DOHH2 (cell line): ENCODE data around the gene NPIPA5.
"Not testable (repeated sequence)": the region's sequence is repeated elsewhere in the genome, so short reads cannot be mapped to it uniquely, and the experiment has no call there.

ENCODE experiments used
- H3F3A ChIP-seq: fragments of 200-600 bp; sonication (generic), shearing (Covaris generic); 2 replicates; pipeline ENCODE4 v1.6.0; 2016; ENCODE audit warnings: antibody characterized with exemption, mild to moderate bottlenecking; ENCODE audit not compliant: control insufficient read depth, insufficient read depth
- H3K27ac ChIP-seq: fragments of 200-600 bp; sonication (generic); 2 replicates; pipeline ENCODE4 v1.5.1; 2014; ENCODE audit warnings: low read depth, mild to moderate bottlenecking, low read length, moderate library complexity
- H3K27me3 ChIP-seq: fragments of 200-600 bp; sonication (generic); 2 replicates; pipeline ENCODE4 v1.6.1; 2014; ENCODE audit warnings: mild to moderate bottlenecking, low read length, mixed read lengths; ENCODE audit not compliant: control insufficient read depth
- H3K36me3 ChIP-seq: fragments of 200-600 bp; sonication (generic); 2 replicates; pipeline ENCODE4 v1.6.1; 2014; ENCODE audit warnings: mild to moderate bottlenecking, low read length, moderate library complexity, mixed read lengths; ENCODE audit not compliant: control insufficient read depth
- H3K4me1 ChIP-seq: fragments of 200-600 bp; sonication (generic); 2 replicates; pipeline ENCODE4 v1.6.1; 2014; ENCODE audit warnings: mild to moderate bottlenecking, low read length, mixed read lengths; ENCODE audit not compliant: control insufficient read depth
- H3K4me2 ChIP-seq: fragments of 200-600 bp; sonication (generic); 2 replicates; pipeline ENCODE4 v1.6.0; 2014; ENCODE audit warnings: mild to moderate bottlenecking, low read length, moderate library complexity
- H3K4me3 ChIP-seq: fragments of 200-600 bp; sonication (generic); 2 replicates; pipeline ENCODE4 v1.5.1; 2014; ENCODE audit warnings: mild to moderate bottlenecking, low read length, mixed read lengths
- H3K79me2 ChIP-seq: fragments of 200-600 bp; sonication (generic); 2 replicates; pipeline ENCODE4 v1.6.1; 2014; ENCODE audit warnings: mild to moderate bottlenecking, low read length, mixed read lengths; ENCODE audit not compliant: control insufficient read depth
- H3K9me2 ChIP-seq: fragments of 200-600 bp; sonication (generic); replicated peaks from 2 replicates; pipeline ENCODE4 v1.6.1; 2014; ENCODE audit warnings: mild to moderate bottlenecking, low read length, mixed read lengths; ENCODE audit not compliant: control insufficient read depth
- H3K9me3 ChIP-seq: fragments of 200-600 bp; sonication (generic); 2 replicates; pipeline ENCODE4 v1.6.1; 2014; ENCODE audit warnings: antibody characterized with exemption, low read length, mixed read lengths; ENCODE audit not compliant: control insufficient read depth, insufficient read depth
- H4K20me1 ChIP-seq: fragments of 200-600 bp; sonication (generic); 2 replicates; pipeline ENCODE4 v1.6.0; 2014; ENCODE audit warnings: low read depth, mild to moderate bottlenecking, antibody characterized with exemption, low read length, moderate library complexity; ENCODE audit not compliant: control insufficient read depth, insufficient read depth

Gene NPIPA5

DNA sequence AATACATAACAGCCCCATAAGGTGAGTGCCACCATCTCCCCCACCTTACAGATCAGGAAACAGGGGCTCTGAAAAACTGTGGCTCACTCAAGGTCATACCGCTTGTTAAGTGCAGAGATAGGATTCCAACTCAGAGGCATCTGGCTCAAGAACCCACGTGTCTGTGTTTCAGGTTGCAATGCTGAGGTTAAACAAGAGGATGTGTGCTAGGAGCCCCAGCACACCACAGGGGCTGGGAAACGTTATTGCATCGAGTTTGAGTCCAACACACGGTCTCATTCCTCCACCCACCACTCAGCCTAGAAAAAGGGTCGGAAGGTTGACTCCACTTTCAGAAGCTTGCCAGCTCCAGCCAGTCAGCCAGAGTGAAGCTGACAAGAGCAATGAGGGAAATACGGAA, 29.4 kb downstream of the NPIPA5 start:
- H3K9me3 ChIP-seq, H3K4me1 ChIP-seq, H3K4me3 ChIP-seq, H3K9me2 ChIP-seq, H3K27ac ChIP-seq, H3K4me2 ChIP-seq, H3K79me2 ChIP-seq, H3K27me3 ChIP-seq, H3F3A ChIP-seq, H3K36me3 ChIP-seq, H4K20me1 ChIP-seq: not testable (repeated sequence)

DNA sequence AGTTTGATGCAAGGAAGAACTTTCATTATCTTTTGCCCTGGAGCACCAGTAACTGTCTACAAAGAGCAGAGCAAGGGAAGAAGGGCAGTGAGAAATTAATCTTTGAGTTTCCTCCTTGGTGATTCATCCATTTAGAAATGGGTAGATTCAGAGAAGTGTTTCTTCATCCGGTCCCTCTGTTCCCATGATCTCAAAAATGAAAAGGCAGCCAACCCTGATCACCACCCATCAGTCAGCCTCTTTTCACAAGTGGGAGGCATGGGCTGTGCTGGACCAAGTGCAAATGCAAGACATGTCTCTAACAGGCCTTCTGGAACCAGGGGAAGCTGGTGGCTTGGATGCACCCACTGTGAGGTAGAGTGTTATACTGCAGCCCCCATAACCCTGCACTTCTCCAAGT, 35.8 kb downstream of the NPIPA5 start:
- H3K4me3 ChIP-seq, H3F3A ChIP-seq, H3K79me2 ChIP-seq, H3K27me3 ChIP-seq, H3K4me1 ChIP-seq, H3K9me2 ChIP-seq, H3K27ac ChIP-seq, H3K9me3 ChIP-seq, H3K36me3 ChIP-seq, H3K4me2 ChIP-seq, H4K20me1 ChIP-seq: not testable (repeated sequence)

GRCh38 chr16:15338986-15339385, 39.1 kb downstream of the NPIPA5 start:
- not testable (repeated sequence) for H3K79me2 ChIP-seq, H3K27ac ChIP-seq, H3K9me2 ChIP-seq, H3K4me3 ChIP-seq, H3K36me3 ChIP-seq, H3K27me3 ChIP-seq, H4K20me1 ChIP-seq, H3K4me1 ChIP-seq, H3K9me3 ChIP-seq, H3K4me2 ChIP-seq, H3F3A ChIP-seq

DNA sequence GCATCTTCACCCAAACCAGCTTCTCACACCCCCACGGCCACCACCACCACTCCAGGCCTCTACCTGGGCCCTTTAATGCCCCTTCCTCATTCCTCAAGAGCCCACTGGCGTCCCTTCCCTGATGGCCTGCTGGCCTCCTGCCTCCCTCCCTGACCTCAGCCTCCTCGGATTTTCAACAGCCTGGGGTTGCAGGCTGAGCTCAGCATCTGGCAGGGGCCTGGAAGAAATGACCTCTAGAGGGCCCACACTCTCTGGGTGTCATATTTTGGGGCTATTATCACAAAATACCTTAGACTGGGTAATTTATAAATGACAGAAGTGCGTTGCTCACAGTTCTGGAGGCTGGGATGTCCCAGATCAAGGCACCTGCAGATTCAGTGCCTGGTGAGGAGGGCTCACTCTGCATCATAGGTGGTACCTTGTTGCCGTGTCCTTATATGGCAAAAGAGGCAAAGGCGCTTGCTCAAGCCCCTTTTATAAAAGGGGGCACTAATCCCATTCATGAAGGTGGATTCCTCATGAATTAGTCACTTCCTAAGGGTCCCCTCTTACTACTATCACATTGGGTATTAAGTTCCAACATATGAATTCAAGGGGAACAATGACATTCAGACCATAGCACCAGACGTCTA, 40.0 kb downstream of the NPIPA5 start:
- not testable (repeated sequence) for H3K27ac ChIP-seq, H3K79me2 ChIP-seq, H3K36me3 ChIP-seq, H4K20me1 ChIP-seq, H3K9me3 ChIP-seq, H3K9me2 ChIP-seq, H3K4me2 ChIP-seq, H3K4me3 ChIP-seq, H3K4me1 ChIP-seq, H3K27me3 ChIP-seq, H3F3A ChIP-seq

DNA sequence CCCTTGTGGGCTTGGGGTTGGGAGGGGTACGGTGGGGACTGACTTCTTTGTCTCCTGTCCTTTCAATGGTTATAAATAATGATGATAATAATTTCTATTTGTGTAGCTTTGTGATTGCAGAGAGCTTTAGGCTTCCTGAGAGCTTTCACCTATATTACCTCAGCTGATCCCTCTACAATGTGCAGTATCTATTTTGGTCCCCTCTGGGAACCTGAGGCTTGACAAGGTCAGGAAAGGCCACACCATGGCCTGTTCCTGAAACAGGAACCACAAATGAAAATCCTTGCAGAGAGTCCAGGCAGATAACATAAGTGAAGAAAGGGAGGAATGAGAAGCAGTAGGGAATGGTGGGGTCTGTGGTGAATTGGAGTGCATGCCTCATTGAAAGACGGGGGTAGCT, 42.5 kb downstream of the NPIPA5 start:
- H3K4me3 ChIP-seq, H3K36me3 ChIP-seq, H3K9me3 ChIP-seq, H3K27ac ChIP-seq, H3K9me2 ChIP-seq, H3F3A ChIP-seq, H3K4me2 ChIP-seq, H3K79me2 ChIP-seq, H3K27me3 ChIP-seq, H4K20me1 ChIP-seq, H3K4me1 ChIP-seq: not testable (repeated sequence)

GRCh38 chr16:15333969-15334368, 44.1 kb downstream of the NPIPA5 start:
- not testable (repeated sequence) for H3K4me1 ChIP-seq, H3K79me2 ChIP-seq, H3K4me2 ChIP-seq, H3K9me2 ChIP-seq, H3K9me3 ChIP-seq, H3F3A ChIP-seq, H3K27ac ChIP-seq, H4K20me1 ChIP-seq, H3K4me3 ChIP-seq, H3K27me3 ChIP-seq, H3K36me3 ChIP-seq

- H3K27ac ChIP-seq, H3K36me3 ChIP-seq, H3K9me3 ChIP-seq, H3K4me2 ChIP-seq, H4K20me1 ChIP-seq, H3K9me2 ChIP-seq, H3K27me3 ChIP-seq, H3K4me3 ChIP-seq, H3K79me2 ChIP-seq, H3F3A ChIP-seq, H3K4me1 ChIP-seq: not testable (repeated sequence)
These were observed 47.1 kb downstream of the NPIPA5 start for GRCh38 chr16:15330978-15331377.

DNA sequence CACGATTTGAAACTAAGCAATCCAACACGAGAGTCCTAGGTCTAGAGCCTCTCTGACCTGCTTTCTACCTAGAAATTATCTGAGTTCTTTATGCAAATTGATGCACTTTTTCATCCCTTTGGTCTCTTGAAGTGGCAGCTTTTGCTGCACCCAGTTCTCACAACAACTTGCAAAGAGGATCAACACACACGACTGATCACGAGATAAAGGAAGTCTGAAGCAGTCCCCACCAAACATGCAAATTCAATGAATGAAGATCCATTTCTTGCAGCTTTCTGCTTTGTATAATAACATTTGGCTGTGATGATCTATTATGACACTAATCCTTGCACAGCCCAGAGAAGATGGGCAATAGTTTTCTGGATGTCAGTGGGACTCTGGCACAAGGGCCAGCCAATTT, 53.1 kb downstream of the NPIPA5 start:
- H3K4me1 ChIP-seq, H4K20me1 ChIP-seq, H3F3A ChIP-seq, H3K4me2 ChIP-seq, H3K27ac ChIP-seq, H3K36me3 ChIP-seq, H3K79me2 ChIP-seq, H3K4me3 ChIP-seq, H3K9me2 ChIP-seq, H3K27me3 ChIP-seq, H3K9me3 ChIP-seq: not testable (repeated sequence)
